ENCODE measurements around the gene ANKRD29.
"Not testable (repeated sequence)": the region's sequence is repeated elsewhere in the genome, so short reads cannot be mapped to it uniquely, and the experiment has no call there.

The ANKRD29 gene

DNA sequence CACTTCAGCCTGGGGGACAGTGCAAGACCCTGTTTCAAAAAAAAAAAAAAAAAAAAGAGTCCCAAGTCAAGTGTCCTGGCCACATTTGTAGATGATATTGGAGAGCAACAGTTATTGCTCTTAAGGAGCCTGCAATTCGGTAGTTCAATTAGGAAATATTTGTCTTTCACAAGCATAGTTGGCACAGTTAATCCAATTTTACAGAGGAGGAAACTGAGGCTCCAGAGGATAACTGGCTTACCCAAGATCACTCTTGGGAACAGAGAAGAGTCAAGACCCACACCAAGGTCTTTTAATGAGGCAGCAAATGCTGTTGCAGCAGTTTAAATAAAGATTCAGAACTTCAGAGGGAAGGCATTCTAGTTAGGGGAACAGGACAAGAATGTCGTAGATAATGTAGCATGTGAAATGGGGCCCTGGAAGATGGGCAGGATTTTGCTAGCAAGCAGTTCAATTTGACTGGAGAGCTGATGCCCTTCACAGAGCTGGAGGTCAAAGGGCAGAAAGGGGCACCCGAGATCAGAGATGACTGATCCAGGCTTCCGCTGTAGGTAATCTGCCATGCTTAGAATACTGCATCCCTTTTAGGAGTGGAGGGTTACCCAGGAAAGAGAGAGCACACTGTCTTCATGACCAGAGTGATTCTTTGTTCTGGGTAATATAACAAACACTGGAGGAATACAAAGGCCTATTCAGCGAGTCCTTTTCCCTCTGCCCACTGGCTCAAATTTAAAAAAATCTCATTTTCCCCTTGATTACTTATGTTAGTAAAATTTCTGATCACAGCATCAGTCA, 79.4 kb downstream of the ANKRD29 start:
- no peak for DNase-seq (ENCODE audit: low spot score)

DNA sequence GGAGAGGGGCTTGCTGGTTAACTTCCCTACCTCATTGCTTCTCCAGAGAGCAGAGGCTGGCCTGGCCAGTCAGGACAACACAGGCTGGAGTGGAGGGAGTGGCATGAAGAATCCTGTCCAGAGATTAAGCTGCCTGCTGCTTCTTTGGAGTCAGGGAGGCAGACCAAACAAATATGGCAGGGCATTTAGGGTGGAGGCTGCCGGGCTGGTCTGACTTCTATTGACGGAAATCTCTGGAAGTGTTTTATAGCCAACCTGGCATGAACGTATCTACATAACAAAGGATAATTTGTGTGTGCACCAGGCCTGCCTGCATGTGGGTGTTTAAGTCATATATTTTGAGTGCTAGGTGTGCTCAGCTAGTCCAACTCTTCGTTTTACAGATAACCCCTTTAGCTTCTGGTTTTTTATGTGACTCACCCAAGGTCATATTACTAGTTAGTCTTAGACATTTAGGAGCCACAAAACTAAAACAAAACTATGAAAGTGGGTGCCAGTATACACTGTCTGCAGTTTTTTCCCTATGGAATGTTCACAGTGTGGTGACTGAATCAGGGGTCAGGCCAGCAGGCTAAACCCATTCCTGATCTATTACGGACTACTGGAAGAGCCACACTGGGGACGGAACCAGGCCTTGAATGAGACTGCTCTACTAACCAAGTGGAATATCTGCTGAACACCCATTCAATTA, 81.9 kb downstream of the ANKRD29 start:
- DNase-seq (ENCODE audit: low spot score) = no peak

DNA sequence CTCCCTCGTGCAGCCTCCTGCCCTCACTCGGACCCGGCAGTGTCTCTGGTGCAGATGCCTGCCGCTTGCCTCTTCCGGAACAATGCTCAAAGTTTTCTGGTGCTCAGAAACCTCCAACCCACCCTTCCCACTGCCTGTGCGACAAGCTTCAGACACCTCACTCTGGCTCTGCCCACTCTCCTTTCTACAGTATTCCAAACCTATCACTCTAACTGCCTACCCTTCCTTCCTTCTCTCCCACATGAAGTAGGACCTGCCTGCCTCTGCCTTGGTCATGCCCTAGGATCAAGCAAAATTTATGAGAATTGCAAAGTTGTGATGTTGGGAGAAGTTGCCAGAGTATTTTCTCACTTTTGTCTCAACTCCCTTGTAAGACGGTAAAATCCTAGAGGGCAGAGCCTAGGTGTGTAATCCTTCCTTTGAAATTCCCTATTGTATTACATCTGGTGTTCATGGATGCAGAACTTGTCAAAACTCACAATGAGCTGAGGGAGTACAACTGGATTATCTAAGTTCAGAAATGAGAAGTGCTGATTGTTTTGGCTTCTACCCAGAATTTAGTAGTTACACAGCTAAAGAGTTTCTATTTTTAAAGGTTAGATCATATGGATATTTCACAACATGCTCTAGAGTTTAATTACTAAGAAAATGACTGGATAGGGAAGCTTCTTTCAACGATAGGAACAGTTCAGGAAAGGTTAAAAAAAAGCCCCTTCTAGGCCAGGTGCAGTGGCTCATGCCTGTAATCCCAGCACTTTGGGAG, 83.6 kb downstream of the ANKRD29 start:
- DNase-seq (ENCODE audit: low spot score) = no peak

DNA sequence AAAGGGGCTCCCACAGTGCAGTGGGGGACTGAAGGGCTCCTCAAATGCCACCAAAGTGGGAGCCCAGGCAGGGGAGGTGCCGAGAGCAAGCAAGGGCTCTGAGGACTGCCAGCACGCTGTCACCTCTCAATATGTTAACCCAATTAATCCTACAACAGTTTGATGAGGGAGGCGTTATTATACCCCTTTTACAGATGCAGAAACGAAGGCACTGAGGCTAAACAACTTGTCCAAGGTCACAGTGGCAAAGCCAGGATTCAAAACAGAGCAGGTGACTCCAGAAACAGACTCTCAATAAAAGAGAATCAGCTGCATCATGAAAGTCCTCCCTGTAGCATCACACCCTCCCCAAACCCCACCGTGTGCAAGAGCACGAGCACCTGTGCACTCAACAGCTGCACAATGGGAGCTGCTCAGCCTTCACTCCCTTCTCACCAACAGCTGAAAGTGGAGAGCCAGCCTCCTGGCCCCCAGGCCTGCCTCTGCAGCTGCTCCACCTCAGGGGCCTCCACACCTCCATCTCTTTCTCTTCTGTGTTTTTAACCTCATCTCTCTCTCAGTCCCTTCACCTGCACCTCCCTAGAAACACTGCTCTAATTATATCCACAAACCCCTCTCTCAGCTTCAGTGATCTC, 84.5 kb downstream of the ANKRD29 start:
- DNase-seq (ENCODE audit: low spot score) = no peak

DNA sequence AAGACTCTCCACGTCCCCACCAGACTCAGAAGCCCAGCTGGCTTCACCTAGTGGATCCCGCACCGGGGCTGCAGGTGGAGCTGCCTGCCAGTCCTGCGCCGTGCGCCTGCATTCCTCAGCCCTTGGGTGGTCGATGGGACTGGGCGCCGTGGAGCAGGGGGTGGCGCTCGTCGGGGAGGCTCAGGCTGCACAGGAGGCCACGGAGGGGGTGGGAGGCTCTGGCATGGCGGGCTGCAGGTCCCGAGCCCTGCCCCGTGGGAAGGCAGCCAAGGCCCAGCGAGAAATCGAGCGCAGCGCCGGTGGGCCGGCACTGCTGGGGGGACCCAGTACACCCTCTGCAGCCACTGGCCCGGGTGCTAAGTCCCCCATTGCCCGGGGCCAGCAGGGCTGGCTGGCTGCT, 85.2 kb downstream of the ANKRD29 start:
- DNase-seq (ENCODE audit: low spot score) = not testable (repeated sequence)

DNA sequence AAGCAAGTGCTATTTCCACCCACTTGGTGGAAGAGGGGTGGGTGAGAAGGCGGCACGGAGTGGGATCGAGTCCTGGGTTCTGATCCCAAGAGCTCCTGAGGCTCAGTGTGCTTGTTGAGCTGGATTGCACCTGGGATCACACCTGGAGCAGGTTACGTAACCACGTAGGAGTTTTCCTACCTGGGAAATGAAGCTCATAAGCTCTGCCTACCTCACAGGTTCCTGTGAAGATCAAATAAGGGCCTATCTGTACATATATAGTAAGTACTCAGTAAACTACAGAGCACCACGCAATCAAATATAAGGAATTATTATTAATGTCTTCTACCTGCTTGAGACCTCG, 87.4 kb downstream of the ANKRD29 start:
- DNase-seq (ENCODE audit: low spot score) = no peak

DNA sequence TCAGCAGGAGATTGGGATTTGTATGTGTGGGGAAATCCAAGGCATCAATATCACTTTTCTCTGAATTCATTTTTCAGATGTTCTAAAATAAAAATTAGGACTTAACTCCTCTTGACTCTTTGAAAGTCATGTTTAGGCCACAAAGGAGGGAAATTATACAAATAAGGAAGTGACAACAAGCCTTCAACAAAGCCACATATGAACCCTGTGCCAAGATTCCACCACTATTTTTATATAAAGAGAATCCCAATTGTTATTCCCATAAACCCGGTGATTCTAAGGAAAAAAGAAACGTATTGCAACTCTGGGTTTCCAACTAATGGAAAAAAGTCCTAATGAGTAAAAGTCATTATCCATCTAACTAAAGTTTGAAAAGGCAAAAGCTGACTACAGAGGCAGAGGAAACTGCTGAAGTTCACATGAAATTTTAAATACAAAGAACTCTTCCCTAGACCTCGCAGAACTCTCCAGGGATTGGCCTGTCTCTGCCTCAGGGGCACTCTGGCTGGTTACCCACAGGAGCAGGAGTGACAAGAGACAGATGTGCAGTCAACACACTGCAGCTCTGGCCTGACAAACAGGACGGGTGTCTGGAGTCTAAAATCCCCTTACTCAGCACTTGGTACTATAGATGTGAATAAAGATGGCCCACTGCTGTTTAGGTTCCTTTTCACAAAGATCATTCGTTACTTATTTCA, 88.0 kb downstream of the ANKRD29 start:
- DNase-seq (ENCODE audit: low spot score) = no peak

DNA sequence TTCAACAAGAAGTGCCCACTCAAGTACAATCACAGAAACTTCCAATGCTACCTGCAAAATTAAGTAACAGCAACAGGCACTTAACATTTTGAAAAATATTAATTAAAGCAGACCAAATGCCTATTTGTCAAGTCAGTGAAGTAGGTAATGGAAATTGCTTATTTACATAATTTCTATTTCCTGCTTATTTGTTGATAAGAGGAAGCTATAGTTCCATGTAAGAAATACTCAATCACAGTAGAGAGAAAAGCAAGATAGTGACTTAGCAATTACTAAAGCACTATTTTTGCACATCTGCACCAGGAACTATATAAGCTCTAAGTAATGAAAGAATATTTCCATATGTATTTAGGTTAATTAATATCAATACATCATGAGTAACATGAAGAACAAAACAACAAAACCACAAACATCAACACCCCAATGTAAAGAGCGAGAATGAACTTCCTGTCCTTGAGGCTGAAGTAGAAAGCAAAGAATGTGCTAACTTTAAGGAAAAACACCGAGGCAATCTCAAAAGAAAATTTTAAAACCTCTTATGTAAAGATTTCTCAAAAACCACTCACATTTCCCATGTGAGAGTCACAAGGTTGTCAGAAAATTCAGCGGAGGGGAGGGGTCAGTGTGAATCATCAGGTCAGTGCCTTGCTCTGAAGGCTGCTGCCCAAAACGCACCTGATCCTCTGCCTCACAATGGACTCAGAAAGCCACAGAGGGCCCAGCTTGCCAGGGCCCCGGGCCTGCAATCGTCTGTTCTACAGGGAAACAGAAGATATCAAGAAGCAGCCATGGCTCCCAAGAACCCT, 88.9 kb downstream of the ANKRD29 start:
- no peak for DNase-seq (ENCODE audit: low spot score)

DNA sequence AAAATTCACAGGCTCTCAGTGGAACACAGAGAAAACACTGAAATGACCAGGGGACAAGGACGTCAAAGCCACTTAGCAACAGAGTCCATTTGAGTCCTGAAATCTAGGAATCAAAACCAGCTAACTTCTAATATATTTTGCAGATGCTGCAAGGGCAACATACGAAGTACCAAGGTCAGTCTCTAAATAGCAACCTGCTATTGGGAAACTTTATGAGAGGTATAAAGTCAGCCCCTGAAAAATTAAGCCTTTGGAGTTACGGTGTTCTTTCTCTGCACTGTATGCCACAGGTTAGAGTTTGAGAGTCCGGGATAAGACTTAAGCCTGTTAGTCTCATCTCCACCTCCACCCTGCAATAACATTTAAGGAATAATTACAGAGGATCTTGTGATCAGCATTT, 89.7 kb downstream of the ANKRD29 start:
- DNase-seq (ENCODE audit: low spot score) = no peak

DNA sequence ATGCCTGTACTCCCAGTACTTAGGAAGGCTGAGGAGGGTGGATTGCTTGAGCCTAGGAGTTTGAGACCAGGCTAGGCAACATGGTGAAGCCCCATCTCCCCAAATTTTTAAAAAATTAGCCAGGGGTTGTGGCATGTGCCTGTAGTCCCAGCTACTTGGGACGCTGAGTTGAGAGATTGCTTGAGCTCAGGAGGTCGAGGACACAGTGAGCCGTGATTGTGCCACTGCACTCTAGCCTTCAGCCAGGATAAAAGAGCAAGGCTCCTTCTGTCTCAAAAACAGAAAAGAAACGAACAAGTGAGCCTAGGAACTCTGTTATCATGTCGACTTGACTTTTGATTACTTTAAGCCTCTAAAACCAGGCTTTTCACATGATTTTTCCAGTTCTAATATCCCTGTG, 90.1 kb downstream of the ANKRD29 start:
- no peak for DNase-seq (ENCODE audit: low spot score)

DNA sequence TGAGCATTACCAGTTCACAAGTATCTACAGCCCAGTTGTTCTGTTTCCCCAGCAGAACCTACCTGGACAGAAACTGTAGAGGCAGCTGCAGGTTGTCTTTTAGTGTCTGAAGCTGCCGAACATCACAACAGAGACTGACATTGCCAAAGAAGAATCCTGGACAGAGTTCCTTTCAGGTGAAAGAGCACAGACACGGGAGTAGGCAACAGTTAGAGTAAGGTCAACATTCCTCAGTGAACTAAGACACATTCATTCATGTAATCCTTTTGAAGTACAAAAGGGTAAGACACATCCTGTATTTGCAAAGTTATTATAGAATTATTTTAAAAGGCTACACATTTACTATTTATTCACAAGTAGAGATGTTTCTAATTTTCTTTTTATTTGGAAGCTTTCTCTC, 90.7 kb downstream of the ANKRD29 start:
- DNase-seq (ENCODE audit: low spot score) = no peak

DNA sequence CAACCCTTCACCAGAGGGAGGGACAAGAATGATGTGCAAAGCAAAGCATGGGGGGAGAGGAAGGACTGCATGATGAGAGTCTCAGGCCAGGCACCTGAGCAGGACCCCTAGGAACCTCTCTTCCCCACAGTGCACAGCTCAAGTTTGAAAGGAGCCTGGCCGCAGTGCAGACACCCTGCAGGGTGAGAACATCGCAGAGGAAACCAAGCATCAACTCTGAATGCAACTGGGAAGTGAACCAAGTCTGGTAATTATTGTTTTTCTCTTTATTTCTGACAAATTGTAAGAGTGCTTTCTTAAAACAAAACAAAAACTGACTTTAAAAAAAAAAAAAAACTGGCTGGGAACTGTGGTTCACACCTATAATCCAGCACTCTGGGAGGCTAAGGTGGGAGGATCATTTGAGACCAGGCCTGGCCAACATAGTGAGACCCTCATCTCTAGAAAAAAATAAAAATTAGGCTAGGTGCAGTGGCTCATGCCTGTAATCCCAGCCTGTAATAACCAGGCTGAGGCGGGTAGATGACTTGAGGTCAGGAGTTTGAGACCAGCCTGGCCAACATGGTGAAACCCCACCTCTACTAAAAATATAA, 91.7 kb downstream of the ANKRD29 start:
- no peak for DNase-seq (ENCODE audit: low spot score)

DNA sequence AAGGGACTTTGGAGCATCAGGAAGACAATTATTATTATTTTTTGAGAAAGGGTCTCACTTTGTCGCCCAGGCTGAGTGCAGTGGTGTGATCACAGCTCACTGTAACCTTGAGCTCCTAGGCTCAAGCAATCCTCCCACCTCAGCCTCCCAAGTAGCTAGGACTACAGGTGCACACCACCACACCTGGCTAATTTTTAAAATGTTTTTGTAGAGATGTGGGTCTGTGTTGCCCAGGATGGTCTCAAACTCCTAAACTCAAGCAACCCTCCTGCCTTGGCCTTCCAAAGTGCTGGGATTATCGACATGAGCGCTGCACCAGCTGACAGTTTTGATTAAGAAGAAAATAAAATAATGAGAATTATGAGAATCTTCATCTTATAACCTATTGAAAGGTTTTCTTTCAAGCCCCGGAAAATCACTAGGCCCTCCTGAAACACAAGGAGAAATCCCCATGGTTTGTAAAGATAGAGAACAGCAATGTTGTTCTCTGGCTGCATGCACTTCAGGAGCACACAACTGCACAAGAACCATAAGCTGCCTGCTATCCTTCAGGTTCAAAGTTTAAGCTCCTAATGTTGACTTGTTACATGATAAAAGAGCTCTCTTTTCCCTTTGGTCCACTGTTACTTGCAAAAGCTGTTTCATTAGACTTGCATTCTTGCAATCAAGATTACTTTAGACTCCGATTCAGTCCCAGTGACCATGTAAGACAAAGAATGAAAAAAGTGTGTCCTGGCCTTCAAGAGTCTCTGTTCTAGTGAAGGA, 93.2 kb downstream of the ANKRD29 start:
- no peak for DNase-seq (ENCODE audit: low spot score)

DNA sequence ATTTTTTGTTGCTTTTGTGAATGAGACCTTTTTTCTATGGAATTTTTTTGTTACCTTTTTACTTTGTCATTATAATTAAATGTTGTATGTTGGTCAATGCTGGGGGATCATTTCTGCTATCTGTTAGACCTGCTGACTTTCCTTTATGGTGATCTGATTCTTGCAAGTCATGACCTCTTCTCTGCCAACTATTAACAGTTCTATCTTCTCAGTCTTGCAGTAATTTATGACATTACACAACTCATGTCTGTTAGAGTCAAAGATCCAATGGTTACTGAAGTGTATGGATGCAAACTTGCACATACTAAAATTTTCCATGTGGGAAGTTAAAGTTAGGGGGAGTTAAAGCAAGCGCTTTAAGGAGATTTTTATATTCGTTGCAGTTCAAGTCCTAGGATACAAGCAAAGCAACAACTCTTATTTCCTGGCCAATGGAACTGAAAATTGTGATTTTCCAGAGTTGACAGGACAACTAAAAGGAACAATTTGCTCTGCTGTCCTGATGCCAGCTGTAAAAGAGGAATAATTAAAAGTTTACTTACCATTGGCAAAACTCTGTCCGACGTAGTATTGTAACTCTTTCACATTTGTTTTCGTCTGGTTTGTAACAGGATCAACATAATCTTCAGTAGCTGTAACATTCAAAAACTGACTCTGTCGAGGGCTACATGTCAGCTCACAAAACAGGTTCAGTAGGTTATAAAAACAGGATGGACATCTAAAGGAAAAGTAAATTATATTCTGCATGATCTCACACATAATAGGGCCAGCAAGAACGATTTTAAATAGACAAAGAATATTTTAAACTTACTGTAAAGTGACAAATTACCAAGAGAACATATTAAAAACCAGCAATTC, 94.2 kb downstream of the ANKRD29 start:
- no peak for DNase-seq (ENCODE audit: low spot score)

DNA sequence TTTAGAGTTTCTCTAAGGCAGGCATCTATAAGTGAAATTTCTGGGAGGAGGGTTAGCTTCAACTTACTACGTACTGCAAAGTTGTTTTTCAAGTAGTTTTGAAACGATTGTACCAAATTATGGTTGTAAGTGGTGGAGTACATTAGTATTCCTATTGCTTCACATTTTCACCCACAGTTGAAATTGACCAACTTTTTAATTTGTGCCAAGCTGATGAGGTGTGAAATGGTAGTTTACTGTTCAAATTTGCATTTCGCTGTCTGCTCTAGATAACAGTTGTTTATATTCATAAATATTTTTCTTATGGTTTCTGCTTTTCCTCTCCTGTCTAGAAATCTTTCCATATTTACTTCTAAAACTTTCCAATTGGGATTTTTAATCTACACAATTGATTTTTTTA, 95.0 kb downstream of the ANKRD29 start:
- no peak for DNase-seq (ENCODE audit: low spot score)

DNA sequence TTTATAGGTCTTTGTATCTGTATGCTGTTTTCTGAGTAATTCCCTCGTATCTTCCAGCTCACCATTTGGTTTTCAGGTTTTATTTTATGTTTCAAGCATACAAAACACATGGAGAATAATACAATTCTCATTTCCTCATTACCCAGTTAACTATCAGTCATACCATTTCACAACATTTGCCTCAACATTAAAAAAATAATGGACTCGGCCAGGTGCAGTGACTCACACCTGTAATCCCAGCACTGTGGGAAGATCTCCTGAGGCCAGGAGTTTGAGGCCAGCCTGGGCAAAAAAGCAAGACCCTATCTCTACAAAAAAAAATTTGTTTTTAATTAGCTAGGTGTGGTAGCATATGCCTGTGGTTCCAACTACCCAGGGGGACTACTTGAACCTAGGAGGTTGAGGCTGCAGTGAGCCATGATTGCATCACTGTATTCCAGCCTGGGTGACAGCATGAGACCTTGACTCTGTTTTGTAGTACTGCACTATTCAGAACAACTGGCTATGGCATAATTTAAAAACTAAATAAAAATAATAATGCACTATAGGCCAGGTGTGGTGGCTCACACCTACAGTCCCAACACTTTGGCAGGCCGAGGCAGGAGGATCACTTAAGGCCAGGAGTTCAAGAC, 96.7 kb downstream of the ANKRD29 start:
- no peak for DNase-seq (ENCODE audit: low spot score)

DNA sequence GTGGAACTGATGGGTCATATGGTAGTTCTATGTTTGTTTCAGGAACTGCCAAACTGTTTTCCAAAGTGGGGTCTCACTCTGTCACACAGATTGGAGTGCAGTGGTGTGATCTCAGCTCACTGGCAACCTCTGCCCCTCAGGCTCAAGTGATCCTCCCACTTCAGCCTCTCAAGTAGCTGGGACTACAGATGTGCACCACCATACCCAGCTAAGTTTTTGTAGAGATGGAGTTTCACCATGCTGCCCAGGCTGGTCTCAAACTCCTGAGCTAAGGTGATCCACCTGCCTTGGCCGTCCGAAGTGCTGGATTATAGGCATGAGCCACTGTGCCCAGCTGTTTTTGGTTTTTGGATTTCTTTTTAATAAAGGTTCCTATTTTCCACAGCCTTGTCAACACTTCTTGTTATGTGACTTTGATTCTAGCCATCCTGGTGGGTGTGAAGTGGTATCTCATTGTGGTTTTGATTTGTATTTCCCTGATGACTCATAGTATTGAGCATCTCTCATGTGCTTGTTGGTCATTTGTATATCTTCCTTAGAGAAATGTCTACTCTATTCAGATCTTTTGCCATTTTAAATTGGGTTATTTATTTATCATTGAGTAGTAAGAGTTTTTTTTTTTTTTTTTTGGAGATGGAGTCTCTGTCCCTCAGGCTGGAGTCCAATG, 99.2 kb downstream of the ANKRD29 start:
- no peak for DNase-seq (ENCODE audit: low spot score)

DNA sequence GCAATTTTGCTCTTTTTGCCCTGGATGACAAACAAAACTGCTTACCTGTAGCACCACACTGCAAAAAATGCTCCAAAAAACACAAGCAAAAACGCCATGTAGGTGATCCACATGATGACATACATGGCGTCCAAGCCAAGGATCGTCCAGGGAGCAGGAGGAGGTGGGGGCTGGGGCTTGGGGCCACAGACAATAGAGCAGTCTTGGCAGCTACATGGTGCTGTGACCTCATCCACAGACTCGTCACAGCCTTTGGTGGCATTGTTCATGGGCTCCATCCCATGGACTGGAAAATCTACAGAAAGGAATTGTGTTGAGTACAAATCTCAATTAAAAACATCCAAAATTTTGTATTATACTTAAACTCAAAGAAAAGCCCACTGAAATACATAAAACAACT, 102.5 kb downstream of the ANKRD29 start:
- DNase-seq (ENCODE audit: low spot score) = no peak
